ENCODE measurements around the gene EML3.
"Not testable (repeated sequence)": the region's sequence is repeated elsewhere in the genome, so short reads cannot be mapped to it uniquely, and the experiment has no call there.

Gene EML3

DNA sequence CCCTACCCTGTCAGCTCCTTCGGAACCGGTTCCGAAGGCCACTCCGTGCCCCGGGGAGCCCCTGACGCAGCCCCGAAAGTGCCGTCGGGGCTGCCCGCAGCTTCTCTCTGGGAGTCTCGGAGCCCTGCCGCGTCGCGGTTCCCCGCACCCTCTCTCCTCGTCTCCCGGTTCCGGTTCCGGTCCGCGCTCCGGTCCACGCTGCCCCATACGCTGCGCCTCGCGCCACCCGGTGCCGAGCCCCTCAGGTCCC lies 11.5 kb downstream of the EML3 start:
- peak in 7 of 56 donors; percentile 32 to 67 (median 46) for DNase-seq

DNA sequence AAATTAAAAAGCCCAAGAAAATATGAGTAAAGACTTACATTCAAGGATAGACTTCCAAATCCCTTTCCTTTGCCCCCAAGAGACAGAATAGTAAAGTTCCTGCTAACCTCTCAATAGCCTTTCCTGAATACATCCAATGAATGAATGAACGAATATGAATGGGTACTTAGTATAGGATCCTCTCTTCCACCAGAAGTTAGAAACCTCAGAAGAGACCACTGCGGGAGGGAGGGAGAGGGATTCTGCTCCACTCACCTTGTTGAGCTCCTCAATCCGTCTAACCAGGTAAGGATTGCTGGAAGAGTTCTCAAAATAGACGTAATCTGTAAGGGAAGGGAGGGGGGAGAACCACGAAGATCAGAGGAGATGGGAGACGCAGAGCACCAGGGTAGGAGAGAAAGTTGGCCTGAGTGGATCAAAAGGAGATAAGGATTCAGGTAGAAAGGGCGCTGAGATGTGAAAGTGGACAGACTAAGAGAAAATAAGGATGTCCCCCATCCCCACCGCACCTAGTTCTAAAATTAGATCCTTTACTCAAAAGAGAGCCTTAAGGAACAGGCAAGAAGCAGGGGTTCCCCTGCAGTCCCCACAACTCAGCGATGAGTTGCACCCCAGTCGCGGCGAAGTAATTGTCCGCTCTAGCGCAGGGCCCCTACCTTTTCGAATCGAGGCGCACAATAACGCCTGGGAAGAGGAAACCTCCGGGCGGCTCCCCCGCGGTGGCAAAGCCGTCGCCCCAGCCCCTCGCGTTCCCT lies 12.0 kb downstream of the EML3 start:
- no peak for DNase-seq

DNA sequence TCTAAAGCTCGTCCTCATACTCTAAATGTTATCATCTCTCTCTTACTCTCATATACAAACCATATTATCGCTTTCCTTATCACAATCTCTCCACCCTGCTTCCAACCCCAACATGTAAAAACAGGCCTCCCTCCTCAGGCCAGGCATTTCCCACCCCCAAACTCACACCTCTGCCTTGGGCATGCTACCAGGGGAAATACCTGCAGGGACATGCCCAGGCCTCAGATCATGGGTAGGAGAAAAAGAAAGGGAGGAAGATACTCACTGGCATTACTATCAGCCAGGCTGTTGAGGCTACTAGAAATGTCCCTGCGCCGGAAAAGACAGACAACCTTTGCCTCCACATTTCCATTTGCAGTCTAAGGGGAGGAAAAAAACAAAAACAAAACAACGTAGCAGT lies 12.7 kb downstream of the EML3 start:
- no peak for DNase-seq

DNA sequence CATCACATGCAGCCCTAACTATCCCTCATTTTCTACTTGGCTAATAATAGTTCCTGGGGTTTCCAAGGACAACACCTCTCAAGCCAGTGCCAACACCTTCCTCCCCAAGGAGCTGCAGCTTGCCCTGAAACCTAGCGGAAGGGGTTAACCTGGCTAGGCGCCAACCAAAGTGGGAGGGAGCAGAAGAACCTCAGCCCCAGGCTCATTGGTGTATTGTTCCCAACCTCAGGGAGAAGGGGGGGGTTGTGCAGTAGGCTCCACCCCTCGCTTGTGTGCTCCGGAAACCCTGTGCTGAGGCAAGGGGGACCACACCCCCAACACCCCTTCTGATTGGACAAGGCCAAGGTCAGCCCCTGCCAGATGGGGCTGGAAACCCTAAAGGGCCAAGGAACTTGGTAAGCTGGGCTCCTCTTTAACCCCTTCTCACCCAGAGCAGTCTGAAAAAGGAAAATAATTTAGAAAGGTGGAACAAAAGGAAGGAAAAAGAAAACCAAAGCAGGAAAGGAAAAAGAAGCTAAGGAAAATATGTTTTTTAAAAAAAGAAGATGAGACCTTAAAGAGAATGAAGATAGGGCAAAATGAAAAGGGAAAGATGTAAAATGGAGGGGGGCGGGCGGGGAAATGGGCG lies 13.4 kb downstream of the EML3 start:
- DNase-seq = peak in 54 of 56 donors; percentile 40 to 96 (median 85)

DNA sequence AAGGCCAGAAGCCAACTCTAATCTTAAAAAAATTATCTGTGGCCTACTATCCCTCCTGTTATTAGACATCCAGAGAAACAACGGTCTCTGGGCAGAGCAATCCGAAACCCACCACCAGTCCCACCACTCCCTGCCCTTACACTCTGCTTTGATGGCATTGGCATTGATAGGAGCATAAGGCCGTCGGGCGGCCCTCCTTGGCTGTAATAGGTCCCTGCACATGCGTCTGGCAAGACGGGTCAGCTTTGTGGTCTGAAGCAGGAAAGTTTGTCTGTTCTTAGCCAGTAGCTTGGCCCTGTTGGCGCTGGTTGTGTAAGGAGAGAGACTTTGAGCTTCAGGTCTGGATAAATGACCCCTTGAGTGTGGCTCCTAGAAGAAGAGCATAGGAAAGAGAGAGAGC lies 17.5 kb downstream of the EML3 start:
- no peak for DNase-seq

DNA sequence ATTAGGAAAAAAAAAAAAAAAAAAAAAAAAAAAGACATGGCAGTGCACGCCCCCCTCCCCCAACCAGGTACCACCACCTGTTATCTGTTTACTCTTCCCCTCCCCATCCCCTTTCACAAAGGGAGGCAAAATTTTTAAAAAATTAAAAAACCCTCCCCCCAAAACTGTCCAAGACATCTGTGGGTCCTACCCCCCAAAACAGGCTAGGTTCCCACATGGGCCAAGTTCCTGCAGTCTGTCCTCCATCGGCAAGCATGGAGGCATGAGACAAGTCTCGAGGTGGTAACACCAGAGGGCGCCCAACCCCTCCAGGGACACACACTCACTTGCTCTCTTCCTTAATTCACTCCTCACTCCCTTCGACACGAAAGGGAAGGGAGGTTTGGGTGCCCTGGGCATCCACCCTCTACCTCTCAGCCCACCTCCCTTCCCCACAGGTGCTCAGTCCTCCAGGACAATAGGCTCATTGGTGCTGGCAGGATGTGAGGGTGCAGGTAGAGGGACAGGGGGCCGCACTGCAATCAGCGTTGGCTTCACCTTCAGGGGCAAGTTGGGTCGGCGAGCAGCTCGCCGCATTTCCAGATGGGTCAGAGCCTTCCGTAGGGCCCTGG lies 19.0 kb downstream of the EML3 start:
- DNase-seq = peak in 45 of 56 donors; percentile 9 to 83 (median 54)

DNA sequence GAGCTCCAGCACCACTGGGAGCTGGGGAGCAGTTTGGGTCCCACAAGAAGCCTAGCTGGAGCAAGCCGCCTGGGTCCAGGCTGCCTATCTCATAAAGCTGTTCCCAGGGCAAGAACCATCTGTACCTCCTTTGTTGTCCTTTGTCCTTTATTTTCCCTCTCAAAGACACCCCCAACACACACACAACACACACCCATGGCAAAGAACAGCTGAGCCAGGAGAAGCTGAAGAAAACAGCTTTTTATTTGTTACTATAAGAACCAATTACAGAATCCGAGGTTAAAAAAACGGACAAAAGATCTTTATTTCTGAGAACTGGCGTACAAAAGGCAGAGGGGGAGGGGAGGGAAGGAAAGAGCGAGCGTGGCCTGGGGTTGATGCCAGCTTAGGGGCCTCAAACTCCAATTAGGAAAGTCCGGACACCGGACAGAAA lies 19.6 kb downstream of the EML3 start:
- peak in 34 of 56 donors; percentile 30 to 82 (median 56) for DNase-seq

DNA sequence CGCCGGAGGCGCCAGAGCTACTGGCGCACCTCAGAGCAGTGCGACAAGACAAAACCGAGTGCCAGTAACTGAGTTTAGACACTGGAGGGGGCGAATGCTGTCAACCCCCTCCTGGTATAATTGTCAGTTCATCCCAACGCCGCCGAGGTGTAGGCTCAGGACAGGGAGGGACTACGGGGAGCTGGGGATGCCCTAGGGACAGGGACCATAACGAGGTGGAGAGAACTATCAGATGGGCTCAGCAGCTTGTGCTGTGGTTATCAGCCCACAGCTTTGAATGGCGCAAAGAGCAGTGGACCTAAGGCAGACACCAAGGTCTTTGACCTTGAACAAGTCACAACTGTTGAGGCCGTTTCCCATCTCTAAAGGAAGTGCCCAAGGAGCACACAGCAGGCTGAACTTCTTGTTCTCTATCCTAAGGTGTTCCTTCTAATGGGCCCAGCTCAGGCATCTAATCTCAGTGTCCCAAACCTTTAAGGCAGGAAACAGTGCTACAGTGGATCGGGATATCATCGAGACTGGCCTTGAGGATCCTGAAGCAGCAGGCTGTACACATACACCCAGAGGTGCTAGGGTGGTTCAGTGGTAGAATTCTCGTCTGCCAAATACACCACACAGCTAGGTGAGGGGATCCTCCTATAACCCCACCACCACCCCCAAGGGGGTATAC lies 20.3 kb downstream of the EML3 start:
- DNase-seq = peak in 2 of 56 donors; percentile 40 to 56

DNA sequence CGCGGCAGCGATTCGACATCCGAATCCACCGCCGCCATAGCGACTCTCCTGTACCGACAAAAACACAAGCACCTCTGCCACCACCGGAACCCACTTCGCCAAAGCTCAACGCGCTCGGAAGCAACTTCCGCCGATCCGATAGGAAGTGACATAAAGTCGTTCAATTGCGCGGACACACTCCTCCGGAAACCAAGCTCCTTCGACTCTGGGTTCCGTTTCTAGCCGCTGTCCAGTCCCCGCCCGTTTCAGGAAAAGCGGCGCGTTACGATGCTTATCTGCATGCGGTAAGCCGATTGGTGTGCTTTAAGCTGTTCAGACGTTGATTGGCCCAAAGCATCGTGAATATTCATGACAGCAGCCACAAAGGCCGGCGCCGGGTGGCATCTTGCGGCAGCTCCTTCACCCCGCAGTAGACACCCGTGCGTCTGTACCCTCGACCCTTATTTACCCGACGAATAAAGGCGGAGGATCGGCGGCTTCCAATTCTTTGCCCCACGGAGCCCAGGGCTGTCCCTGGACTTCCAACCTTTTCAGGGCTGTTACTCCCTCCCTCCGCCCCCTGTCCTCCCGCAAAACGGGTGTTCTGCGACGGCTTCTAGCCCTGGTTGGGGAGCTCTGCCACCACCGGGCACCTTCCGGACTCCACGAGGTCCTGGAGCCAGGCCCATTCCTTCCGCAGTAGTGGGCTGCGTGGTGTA lies 21.0 kb downstream of the EML3 start, which contains the start of gene TUT1:
TSS of gene TUT1 (minus strand) at position 76 of the 698 bp plus-strand sequence. CDS start at position 38, 38 bp downstream.
- DNase-seq = peak; percentile 67 to 99 (median 96)

DNA sequence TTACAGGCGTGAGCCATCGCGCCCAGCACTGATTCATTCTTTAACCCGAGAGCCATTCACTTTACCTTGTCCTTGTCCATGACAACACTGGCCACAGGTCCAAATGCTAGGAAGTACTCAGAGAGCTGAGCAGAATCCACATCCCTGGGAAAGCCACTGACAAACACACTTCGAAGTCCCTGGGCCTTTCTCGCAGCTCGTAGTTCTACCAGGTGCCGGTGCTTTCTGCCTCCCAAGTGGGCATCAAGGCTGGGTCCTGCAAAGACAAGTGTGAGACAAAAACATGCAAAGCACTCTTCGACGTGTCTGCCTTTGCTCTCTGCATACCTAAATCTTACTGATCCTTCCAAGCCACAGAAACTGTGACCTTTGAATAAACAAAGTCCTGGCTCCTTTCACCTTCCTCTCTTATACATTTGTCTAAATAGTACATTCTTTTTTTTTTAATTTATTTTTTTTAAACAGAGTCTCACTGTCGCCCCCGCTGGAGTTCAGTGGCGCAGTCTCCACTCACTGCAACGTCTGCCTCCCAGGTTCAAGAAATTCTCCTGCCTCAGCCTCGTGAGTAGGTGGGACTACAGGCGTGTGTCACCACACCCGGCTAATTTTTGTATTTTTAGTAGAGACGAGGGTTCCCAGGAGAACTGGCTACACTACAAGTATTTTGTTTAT lies 23.5 kb downstream of the EML3 start:
- DNase-seq = no peak

DNA sequence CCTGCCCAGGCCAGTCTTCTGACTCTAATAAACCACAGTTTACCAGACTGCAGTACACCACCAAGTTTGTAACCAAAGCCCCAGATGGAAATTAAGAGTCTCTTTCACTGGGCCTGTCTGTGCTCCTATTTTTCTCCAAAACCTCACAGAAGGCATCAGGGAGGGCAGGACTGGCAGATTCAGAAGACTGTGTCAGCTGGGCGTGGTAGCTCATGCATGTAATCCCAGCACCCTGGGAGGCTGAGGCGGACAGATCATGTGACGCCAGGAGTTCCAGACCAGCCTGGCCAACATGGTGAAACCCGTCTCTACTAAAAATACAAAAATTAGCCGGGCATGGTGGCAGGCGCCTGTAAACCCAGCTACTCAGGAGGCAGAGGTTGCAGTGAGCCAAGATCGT lies 27.2 kb downstream of the EML3 start:
- not testable (repeated sequence) for DNase-seq

DNA sequence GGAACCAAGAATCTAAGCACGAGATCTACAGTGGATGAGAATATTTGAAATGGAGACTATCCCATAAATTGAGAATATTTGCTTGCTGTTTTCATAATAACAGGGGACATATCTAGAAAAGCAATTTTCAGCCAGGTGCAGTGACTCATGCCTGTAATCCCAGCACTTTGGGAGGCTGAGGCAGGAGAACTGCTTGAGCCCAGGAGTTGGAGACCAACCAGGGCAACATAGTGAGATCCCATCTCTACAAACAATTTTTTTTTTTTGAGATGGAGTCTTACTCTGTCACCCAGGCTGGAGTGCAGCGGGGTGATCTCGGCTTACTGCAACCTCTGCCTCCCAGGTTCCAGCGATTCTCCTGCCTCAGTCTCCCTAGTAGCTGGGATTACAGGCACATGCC lies 30.8 kb downstream of the EML3 start:
- DNase-seq = not testable (repeated sequence)

DNA sequence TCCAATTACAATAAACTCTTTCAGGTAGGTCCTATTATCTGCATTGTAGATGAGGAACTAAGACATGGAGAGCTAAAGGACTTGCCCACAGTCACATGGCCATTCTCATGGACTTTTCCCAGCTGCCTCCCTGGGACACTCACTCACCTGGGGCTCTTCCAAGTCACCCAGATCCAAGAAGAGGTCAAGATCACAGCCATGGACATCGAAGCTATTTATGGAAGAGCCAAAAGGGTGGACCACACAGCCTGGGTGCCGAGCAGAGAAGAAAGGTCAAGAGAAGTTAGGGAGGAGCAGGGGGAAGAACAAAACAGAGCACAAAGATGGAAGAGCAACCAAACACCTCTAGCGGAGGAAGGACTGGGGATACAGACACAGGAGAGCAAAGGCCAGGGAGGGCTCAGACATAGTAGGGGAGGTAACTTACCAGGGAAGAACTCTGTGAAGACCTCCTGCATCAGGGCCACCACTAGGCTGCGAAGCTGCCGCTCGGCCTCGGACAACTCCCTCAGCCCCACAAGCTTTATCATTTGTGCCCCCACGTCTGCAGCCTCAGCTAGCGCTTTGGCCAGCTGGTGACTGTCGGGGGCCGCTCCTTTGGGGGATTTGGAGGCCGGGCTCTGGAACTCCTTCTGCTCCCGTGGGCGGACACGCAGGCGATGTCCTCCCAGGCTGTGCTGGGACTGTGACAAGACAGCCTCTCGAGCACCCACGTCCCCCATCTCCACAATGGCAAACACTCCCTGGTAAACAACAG lies 31.4 kb downstream of the EML3 start:
- DNase-seq = no peak

DNA sequence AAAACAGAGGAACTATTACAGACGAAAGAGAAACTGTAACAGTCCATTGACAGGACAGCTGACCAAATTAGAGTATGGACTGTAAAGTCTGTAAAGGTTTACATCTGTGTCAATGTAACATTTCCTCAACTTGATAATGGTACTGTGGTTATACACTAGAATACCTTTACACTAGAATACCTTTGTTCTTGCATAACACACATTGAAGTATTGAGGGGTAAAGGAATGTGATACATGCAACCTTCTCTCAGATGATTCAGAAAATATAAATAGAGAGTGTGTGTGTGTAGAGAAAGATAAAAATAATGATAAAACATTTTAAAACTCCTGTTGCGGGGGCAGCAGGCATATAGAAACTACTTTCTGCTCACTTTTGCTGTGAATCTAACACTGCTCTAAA lies 33.3 kb downstream of the EML3 start:
- no peak for DNase-seq

DNA sequence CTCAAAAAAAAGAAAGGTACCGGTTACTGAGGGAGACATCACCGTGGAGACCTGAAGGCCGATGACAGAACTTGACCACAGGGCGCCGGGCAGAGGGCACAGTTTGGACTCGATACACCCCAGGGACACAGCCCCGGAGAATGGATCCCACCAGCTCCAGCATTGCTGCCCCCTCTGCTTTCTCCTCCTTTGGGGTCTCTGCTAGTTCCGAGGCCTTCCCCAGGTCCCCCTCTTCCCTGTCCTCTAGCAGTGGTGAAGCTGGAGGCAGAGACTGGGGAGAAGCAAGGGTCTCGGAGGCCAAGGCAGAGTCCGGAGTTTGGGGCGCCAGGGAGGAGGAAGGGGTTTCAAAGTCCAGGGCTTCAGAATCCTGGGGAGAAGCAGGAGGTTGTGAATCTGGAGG lies 34.0 kb downstream of the EML3 start:
- DNase-seq = no peak

DNA sequence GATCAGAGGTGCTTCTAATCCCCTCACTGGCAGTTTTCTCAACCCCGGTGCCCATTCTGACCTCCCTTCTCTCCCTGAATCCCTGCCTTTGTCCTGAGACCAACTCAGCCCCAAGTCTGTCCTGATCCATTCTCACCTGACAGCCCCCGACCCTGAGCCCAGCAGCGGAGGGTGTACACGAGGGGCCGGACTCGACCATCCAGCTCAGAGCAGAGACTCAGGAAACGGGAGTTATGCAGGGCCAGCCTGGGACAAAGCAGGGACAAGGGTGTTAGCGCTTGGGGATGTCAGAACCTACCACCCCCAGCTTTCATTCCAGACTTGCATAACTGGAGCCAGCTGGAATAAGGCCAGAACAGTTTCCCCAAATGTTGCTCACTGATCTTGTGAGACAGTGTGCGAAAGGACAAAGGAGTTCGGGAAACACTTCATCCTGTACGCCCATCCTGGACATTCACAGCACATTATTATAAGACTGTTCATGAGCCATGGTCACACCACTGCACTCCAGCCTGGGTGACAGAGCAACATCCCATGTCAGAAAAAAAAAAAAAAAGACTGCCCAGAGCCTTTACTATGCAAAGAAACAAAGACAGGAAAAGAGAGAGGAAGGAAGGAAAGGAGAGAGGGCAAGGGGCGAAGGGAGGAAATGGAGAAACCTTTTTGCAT lies 35.4 kb downstream of the EML3 start:
- no peak for DNase-seq

DNA sequence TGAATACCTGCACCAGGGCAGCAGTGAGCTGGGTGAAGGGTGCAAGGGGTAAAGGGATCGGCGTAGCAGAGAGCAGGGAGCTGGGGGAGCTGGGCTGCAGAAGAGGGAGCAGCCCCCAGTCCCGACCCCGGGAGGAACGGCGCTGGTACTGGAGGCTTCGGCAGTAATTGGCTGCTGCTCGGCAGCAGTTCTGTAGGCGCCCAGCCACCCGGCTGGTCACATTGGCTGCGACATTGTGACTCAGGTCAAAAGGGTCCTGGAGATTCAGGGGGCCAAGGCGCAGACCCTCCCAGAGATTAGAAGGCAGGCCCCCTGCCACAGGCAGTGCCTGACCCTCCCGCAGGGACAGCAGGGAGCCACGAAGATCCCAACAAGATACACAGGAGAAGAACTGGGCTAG lies 36.7 kb downstream of the EML3 start:
- DNase-seq = no peak

DNA sequence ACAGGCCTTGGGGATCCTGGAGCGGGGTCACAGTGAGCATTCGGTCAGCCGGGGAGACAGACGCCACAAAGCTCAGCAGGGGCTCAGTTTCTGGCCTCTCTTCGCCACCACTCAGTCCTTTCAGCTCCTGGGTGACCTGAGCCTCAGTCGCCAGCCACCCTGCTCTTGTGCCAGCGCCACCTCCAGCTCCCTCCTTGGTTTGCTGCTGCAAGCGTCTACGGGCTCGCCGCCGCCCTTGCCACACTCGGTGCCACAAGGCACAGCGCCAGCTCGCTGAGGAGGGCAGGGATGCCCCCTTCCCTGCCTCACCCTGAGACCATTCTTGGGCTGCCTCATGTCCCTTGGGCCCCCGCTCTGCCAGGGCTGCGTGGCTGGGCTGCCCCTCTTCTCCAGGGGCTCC lies 37.4 kb downstream of the EML3 start:
- DNase-seq = no peak

DNA sequence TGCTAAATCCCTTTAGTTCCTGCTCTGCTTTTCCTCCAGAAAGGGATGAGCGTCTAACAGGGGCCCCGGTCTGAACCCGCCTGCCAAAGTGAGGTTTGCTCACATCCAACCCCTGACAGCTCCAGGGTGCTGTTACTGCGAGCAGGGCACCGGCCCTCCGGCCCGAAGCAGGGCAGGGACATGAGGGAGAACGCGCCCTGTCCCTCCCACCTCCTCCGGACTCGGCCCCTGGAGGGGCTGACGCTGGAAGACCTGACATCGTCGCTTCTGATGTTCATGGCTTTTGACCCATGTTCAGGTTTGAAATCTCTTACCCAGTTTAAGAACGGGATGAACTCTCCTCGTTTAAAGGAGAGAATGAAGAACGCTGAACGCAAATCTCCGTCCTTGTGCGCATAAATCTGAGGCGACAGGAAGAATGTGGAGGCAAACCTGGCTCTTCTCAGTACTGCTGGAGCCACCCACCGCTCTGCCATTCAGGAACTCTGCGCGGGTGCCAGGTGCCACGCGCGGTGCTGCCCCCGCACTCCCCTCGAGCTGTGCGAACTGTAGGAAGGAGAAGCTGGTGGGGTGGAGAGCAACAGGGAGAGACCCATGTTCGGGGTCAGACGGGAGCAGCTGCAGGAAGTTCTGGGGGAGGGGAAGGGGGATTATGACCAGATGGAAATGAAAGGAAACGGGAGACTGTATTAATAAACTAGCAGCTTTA lies 38.1 kb downstream of the EML3 start:
- DNase-seq = peak in 20 of 56 donors; percentile 15 to 66 (median 45)
